Measurements from ENCODE around the gene GIPR.
"Not testable (repeated sequence)": the region's sequence is repeated elsewhere in the genome, so short reads cannot be mapped to it uniquely, and the experiment has no call there.

Gene GIPR

DNA sequence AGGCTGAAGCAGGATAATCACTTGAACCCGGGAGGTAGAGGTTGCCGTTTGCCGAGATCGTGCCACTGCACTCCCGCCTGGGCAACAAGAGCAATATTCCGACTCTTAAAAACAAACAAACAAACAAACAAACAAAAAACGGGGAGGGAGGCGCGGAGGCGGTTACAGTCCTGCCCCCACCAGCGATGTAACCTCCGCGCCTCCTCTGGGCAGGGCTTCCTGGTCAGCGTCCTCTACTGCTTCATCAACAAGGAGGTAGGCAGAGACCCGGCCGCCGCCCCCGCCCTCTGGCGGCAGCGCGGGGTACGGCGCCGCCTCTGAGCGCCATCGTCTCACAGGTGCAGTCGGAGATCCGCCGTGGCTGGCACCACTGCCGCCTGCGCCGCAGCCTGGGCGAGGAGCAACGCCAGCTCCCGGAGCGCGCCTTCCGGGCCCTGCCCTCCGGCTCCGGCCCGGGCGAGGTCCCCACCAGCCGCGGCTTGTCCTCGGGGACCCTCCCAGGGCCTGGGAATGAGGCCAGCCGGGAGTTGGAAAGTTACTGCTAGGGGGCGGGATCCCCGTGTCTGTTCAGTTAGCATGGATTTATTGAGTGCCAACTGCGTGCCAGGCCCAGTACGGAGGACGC lies 13.5 kb downstream of the GIPR start:
- H3K27ac Mint-ChIP-seq = no peak overlapping the region

DNA sequence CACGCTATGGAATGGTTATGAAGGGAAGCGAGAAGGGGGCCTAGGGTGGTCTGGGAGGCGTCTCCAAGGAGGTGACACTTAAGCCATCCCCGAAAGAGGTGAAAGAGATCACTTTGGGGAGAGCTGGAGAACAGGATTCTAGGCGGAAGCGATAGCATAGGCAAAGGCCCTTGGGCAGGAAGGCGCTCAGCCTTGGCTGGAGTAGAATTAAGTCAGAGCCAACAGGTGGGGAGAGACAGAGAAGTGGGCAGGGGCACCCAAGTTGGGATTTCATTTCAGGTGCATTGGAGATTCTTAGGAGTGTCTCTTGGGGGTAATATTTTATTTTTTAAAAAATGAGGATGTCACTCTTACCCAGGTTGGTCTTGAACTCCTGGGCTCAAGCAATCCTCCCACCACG lies 14.1 kb downstream of the GIPR start:
- no peak overlapping the region for H3K27ac Mint-ChIP-seq
- DNase-seq = no peak
- TF ChIP-seq CTCF (IDR thresholded peaks at IDR 0.05) = no peak
- H3K27me3 Mint-ChIP-seq (ENCODE audit: low read depth, poor library complexity) = peaks cover 53% of the 10 kb centered on the region
- no peak overlapping the region for H3K4me3 Mint-ChIP-seq
- peaks cover 10% of the 10 kb centered on the region for H3K4me1 Mint-ChIP-seq
- H3K9me3 Mint-ChIP-seq = no peaks in the 10 kb centered on the region
- H3K36me3 Mint-ChIP-seq (ENCODE audit: low read depth) = peaks cover 29% of the 10 kb centered on the region

More for the DNA sequence above, 13.5 kb downstream of the GIPR start:
- H3K4me1 Mint-ChIP-seq = peaks cover 10% of the 10 kb centered on the region
- peaks cover 58% of the 10 kb centered on the region for H3K27me3 Mint-ChIP-seq (ENCODE audit: low read depth, poor library complexity)
- DNase-seq = peak; percentile 85
- peak overlapping the region; percentile 71 for H3K4me3 Mint-ChIP-seq
- H3K36me3 Mint-ChIP-seq (ENCODE audit: low read depth) = peaks cover 24% of the 10 kb centered on the region
- H3K9me3 Mint-ChIP-seq = no peaks in the 10 kb centered on the region
- peak; percentile 98 for TF ChIP-seq CTCF (IDR thresholded peaks at IDR 0.05)

DNA sequence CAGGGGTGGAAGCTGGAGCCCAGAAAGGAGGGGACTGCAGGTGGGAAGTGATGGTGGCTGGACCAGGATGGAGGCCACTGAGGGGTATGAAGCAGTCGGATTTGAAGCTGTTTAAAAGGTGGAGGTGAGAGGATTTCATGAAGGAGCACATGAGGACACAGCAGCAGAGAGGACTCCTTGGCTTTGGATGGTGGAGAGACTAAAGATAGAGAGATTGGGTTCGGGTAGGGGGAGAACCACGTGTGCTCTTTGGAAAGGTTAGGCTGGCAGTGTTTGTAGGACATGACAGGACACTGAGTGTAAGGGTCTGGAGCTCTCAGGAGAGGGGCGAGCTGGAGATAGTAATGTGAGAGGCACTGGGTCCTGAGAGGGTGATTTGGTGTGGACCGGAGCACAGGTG lies 14.9 kb downstream of the GIPR start:
- no peak for TF ChIP-seq CTCF (IDR thresholded peaks at IDR 0.05)
- DNase-seq = no peak
- peaks cover 34% of the 10 kb centered on the region for H3K36me3 Mint-ChIP-seq (ENCODE audit: low read depth)
- no peaks in the 10 kb centered on the region for H3K9me3 Mint-ChIP-seq
- no peak overlapping the region for H3K4me3 Mint-ChIP-seq
- peaks cover 45% of the 10 kb centered on the region for H3K27me3 Mint-ChIP-seq (ENCODE audit: low read depth, poor library complexity)
- H3K27ac Mint-ChIP-seq = peak overlapping the region; percentile 14
- peaks cover 5% of the 10 kb centered on the region for H3K4me1 Mint-ChIP-seq

- not testable (repeated sequence) for H3K4me1 Mint-ChIP-seq, H3K4me3 Mint-ChIP-seq, H3K9me3 Mint-ChIP-seq, DNase-seq
- H3K27ac Mint-ChIP-seq = peak overlapping the region; percentile 32
- peaks cover 23% of the 10 kb centered on the region for H3K27me3 Mint-ChIP-seq (ENCODE audit: low read depth, poor library complexity)
- H3K36me3 Mint-ChIP-seq (ENCODE audit: low read depth) = peaks cover 46% of the 10 kb centered on the region
Measured at GRCh38 chr19:45685045-45685444, 17.0 kb downstream of the GIPR start.

GRCh38 chr19:45687599-45687998 lies 19.6 kb downstream of the GIPR start:
- Mint-ChIP-seq H3K27me3 (ENCODE audit: low read depth, poor library complexity) (peaks cover 3% of the 10 kb centered on the region), H3K4me1 (peaks cover 18% of the 10 kb centered on the region), H3K27ac (no peak overlapping the region), H3K9me3 (no peaks in the 10 kb centered on the region), H3K4me3 (no peak overlapping the region), H3K36me3 (ENCODE audit: low read depth) (peaks cover 46% of the 10 kb centered on the region)
- DNase-seq = no peak
- no peak for TF ChIP-seq CTCF (IDR thresholded peaks at IDR 0.05)

- peaks cover 23% of the 10 kb centered on the region for H3K4me1 Mint-ChIP-seq
- H3K27ac Mint-ChIP-seq = peak within 1 kb of the TSS; percentile 98
- H3K9me3 Mint-ChIP-seq = no peaks in the 10 kb centered on the region
- TF ChIP-seq CTCF (IDR thresholded peaks at IDR 0.05) = no peak
- peaks cover 38% of the 10 kb centered on the region for H3K36me3 Mint-ChIP-seq (ENCODE audit: low read depth)
- peak within 1 kb of the TSS; percentile 95 for H3K4me3 Mint-ChIP-seq
- H3K27me3 Mint-ChIP-seq (ENCODE audit: low read depth, poor library complexity) = peaks cover 1% of the 10 kb centered on the region
- DNase-seq = peak; percentile 94
Measured at GRCh38 chr19:45691516-45692186, 23.6 kb downstream of the GIPR start, which contains the start of gene SNRPD2. Gene SNRPD2, minus strand, starts transcription at chr19:45691953. Its CDS starts 65 bp downstream, at chr19:45691888.
